A549 (cell line): Measurements from ENCODE around the gene GCM1. TPM values are rescaled to one million over a fixed set of nuclear protein-coding genes. Genes with fewer than 3 reads are reported as not detected.
A peak's percentile ranks its signal among the peaks of the same experiment; 100 is the strongest.

Source experiments
- ATAC-seq, 2 experiments: fragments of 200-7000 bp in 1 of 2; fragments of >200 bp in 1 of 2; cut with Nextera tagmentation in 1 of 2; cut with Tn5 transposase in 1 of 2; 3 replicates each; pipeline versions ENCODE4 v1.8.0 to v1.9.1; 2018 to 2020; ENCODE audit warnings: mild to moderate bottlenecking in 1 of 2, moderate library complexity in 1 of 2
- CTCF ChIA-PET: fragments of 300-600 bp; sonication (Branson Sonifier 250); formaldehyde crosslinking; extraction: SDS; loops from one replicate; lab custom pipeline; 2021; ENCODE audit warnings: antibody characterized with exemption, inconsistent platforms; lab: Yijun Ruan, JAX
- POLR2A ChIA-PET: fragments of 350-600 bp; formaldehyde crosslinking; extraction: SDS; loops from one replicate; lab custom pipeline; 2021; ENCODE audit warnings: antibody characterized with exemption, inconsistent platforms; lab: Yijun Ruan, JAX
- DNase-seq, 2 experiments: peaks; one replicate each; pipeline versions ENCODE4 v3.0.0 to v3.0.0-alpha.2; 2011 to 2016; ENCODE audit warnings: low read depth in 1 of 2, low spot score in 1 of 2
- FAIRE-seq: peaks from 2 replicates; lab custom pipeline; 2011; peaks lifted over from hg19 to GRCh38; lab: Jason Lieb, UNC
- H3K27ac ChIP-seq, 2 experiments: fragments of >200 bp; sonication (Bioruptor Twin); formaldehyde crosslinking; 3 replicates each; pipeline ENCODE4 v1.5.1; 2016 to 2017
- H3K4me1 ChIP-seq: fragments of >200 bp; sonication (Bioruptor Twin); formaldehyde crosslinking; 3 replicates; pipeline ENCODE4 v1.6.1; 2016
- H3K4me2 ChIP-seq: fragments of >200 bp; sonication (Bioruptor Twin); formaldehyde crosslinking; 3 replicates; pipeline ENCODE4 v1.6.1; 2016
- H3K4me3 ChIP-seq: fragments of >200 bp; sonication (Bioruptor Twin); formaldehyde crosslinking; 3 replicates; pipeline ENCODE4 v1.5.1; 2016
- H3K9me3 ChIP-seq: fragments of >200 bp; sonication (Bioruptor Twin); formaldehyde crosslinking; 3 replicates; pipeline ENCODE4 v1.6.1; 2016
- CEBPB ChIP-seq, 2 experiments: fragments of >200 bp in 1 of 2; sonication (Bioruptor Twin) in 1 of 2; formaldehyde crosslinking in 1 of 2; IDR thresholded peaks; 2 replicates each; pipeline ENCODE4 v1.6.1; 2012 to 2016
- CHD4 ChIP-seq: fragments of 200-600 bp; sonication (generic); IDR thresholded peaks from 2 replicates; pipeline ENCODE4 v1.6.1; 2016; ENCODE audit warnings: antibody characterized with exemption, mild to moderate bottlenecking, borderline replicate concordance
- EHMT2 ChIP-seq: fragments of 200-600 bp; sonication (generic); IDR thresholded peaks from 2 replicates; pipeline ENCODE4 v1.6.1; 2016; ENCODE audit warnings: antibody characterized with exemption, low read depth, mild to moderate bottlenecking, moderate library complexity
- ESRRA ChIP-seq: fragments of 150-350 bp; IDR thresholded peaks from 2 replicates; pipeline ENCODE4 v1.6.1; 2014; ENCODE audit warnings: mild to moderate bottlenecking, low read length, borderline replicate concordance
- FOSB ChIP-seq: fragments of 250-450 bp; sonication (Bioruptor Pico); IDR thresholded peaks from 2 replicates; pipeline ENCODE4 v1.5.0; 2020; ENCODE audit warnings: mild to moderate bottlenecking, moderate library complexity
- FOSL2 ChIP-seq, 2 experiments: fragments of 450-650 bp in 1 of 2; fragments of >200 bp in 1 of 2; sonication (Bioruptor Twin) in 1 of 2; formaldehyde crosslinking; IDR thresholded peaks; 2 replicates each; pipeline versions ENCODE4 v1.5.0 to v1.6.1; 2016 to 2020; ENCODE audit warnings: mild to moderate bottlenecking in 1 of 2, moderate library complexity in 1 of 2
- GATA3 ChIP-seq: IDR thresholded peaks from 2 replicates; pipeline ENCODE4 v1.6.1; 2012; ENCODE audit warnings: borderline replicate concordance
- HOXA7 ChIP-seq: fragments of 250-450 bp; sonication (Bioruptor Pico); IDR thresholded peaks from 2 replicates; pipeline ENCODE4 v1.5.0; 2020; ENCODE audit warnings: mild to moderate bottlenecking, moderate library complexity
- HOXB13 ChIP-seq: fragments of 250-450 bp; sonication (Bioruptor Pico); IDR thresholded peaks from 2 replicates; pipeline ENCODE4 v1.5.0; 2020; ENCODE audit warnings: low read depth, mild to moderate bottlenecking, moderate library complexity
- JUN ChIP-seq, 2 experiments: fragments of >200 bp; sonication (Bioruptor Twin); formaldehyde crosslinking; IDR thresholded peaks; 2 replicates in 1 of 2; 3 replicates in 1 of 2; pipeline ENCODE4 v1.6.1; 2016 to 2017
- JUNB ChIP-seq: fragments of >200 bp; sonication (Bioruptor Twin); formaldehyde crosslinking; IDR thresholded peaks from 2 replicates; pipeline ENCODE4 v1.6.1; 2016
- MYC ChIP-seq: IDR thresholded peaks from 2 replicates; pipeline ENCODE4 v1.6.1; 2012; ENCODE audit warnings: mild to moderate bottlenecking, inconsistent platforms, low read length, improper control_type of control experiment, borderline replicate concordance
- NFE2L2 ChIP-seq: fragments of 150-350 bp; conservative IDR thresholded peaks from 2 replicates; pipeline ENCODE4 v1.6.1; 2014; ENCODE audit warnings: low read length
- NR3C1 ChIP-seq: fragments of >200 bp; sonication (Bioruptor Twin); formaldehyde crosslinking; IDR thresholded peaks from 3 replicates; pipeline ENCODE4 v1.6.1; 2017
- PHF8 ChIP-seq: fragments of 200-600 bp; sonication (generic); IDR thresholded peaks from 2 replicates; pipeline ENCODE4 v1.6.1; 2016; ENCODE audit warnings: low read depth, mild to moderate bottlenecking, antibody characterized with exemption, moderate library complexity, borderline replicate concordance
- POLR2A ChIP-seq: IDR thresholded peaks from 2 replicates; pipeline ENCODE4 v1.6.1; 2012; ENCODE audit warnings: mild to moderate bottlenecking, low read length
- RCOR1 ChIP-seq: fragments of 150-350 bp; IDR thresholded peaks from 2 replicates; pipeline ENCODE4 v1.6.1; 2014; ENCODE audit warnings: antibody characterized with exemption, low read length, low read depth
- RFX5 ChIP-seq: fragments of 450-650 bp; IDR thresholded peaks from 2 replicates; pipeline ENCODE4 v1.7.1; 2014; ENCODE audit warnings: antibody characterized with exemption, mild to moderate bottlenecking, moderate library complexity
- RNF2 ChIP-seq: fragments of 200-600 bp; sonication (generic); IDR thresholded peaks from 2 replicates; pipeline ENCODE4 v1.6.1; 2016; ENCODE audit warnings: low read depth, mild to moderate bottlenecking, antibody characterized with exemption, moderate library complexity, borderline replicate concordance
- SMC3 ChIP-seq: fragments of >200 bp; sonication (Bioruptor Twin); formaldehyde crosslinking; IDR thresholded peaks from 3 replicates; pipeline ENCODE4 v1.6.1; 2018; ENCODE audit warnings: inconsistent platforms
- SREBF2 ChIP-seq: fragments of 450-650 bp; IDR thresholded peaks from 2 replicates; pipeline ENCODE4 v1.6.1; 2014; ENCODE audit warnings: mild to moderate bottlenecking, moderate library complexity
- TFCP2L1 ChIP-seq: fragments of 250-450 bp; sonication (Bioruptor Pico); IDR thresholded peaks from 2 replicates; pipeline ENCODE4 v1.5.0; 2021; ENCODE audit warnings: mild to moderate bottlenecking
- ZC3H11A ChIP-seq: fragments of 450-650 bp; IDR thresholded peaks from 2 replicates; pipeline ENCODE4 v1.6.1; 2014; ENCODE audit warnings: antibody characterized with exemption, mild to moderate bottlenecking
- ZFP36 ChIP-seq: fragments of 450-650 bp; IDR thresholded peaks from 2 replicates; pipeline ENCODE4 v1.6.1; 2014; ENCODE audit warnings: borderline replicate concordance; ENCODE audit not compliant: partially characterized antibody
- WGBS: methylation state at CpG from one replicate; pipeline ENCODE4 v1.1.6; 2017; ENCODE audit errors: missing lambda C conversion rate; 5-methylcytosine and 5-hydroxymethylcytosine counted together
- polyA plus RNA-seq, 4 experiments: library from polyadenylated mRNA; depleted of rRNA in 3 of 4; stranded (reverse); fragments of >200 nt; fragmentation: RNase III in 1 of 4; extraction: RNeasy Plus Mini Kit Qiagen cat#74134 plus additional on column Dnase treatment in 1 of 4; gene quantifications; 2 replicates in 3 of 4; 3 replicates in 1 of 4; pipeline ENCODE4 v1.2.3, GENCODE V29; 2011 to 2017
- TF ChIP-seq, protein P1 (sequence below): IDR thresholded peaks from 2 replicates; pipeline ENCODE4 v1.6.1; 2012
- TF ChIP-seq, protein P2 (sequence below): fragments of 250-450 bp; sonication (Bioruptor Pico); IDR thresholded peaks from 2 replicates; pipeline ENCODE4 v1.5.0; 2020; ENCODE audit warnings: low read depth, mild to moderate bottlenecking, moderate library complexity
- TF ChIP-seq, protein P3 (sequence below): fragments of 450-650 bp; IDR thresholded peaks from 2 replicates; pipeline ENCODE4 v1.6.1; 2014; ENCODE audit warnings: antibody characterized with exemption
- TF ChIP-seq, protein P4 (sequence below): IDR thresholded peaks from 2 replicates; pipeline ENCODE4 v1.6.1; 2012

GCM1 gene
- polyA plus RNA-seq, 2 of the 4 experiments (the other 2 are of a cell fraction), result 0.03 to 0.08 TPM

DNA sequence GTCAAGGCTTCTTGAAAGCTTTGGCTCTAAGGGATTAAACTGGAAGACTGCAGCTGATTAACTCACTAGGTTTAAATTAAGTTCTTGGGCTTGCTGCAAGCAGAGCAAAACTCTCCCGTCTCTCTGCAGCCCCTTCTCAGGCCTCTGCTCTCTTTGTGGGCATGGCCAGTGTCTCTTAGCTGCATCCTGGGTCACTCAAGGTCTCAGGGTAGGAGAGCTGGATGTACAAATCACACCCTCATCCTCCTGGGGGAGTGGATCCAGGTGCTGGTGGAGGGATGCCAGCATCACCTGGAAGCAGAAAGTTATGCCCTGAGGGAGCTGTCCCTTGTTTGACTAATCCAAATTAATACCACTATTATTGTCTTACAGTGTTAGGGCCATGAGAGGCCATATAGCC is 35.8 kb downstream of the GCM1 start:
- FAIRE-seq (no peak), ATAC-seq (no peak), DNase-seq (no peak)
- H3K27ac ChIP-seq, result no peak overlapping the region
- 10% methylated on average over 1 of the region's 1 CpG for WGBS
- CTCF ChIA-PET, result interaction anchor here (0.8 to 1.6 kb wide), 2 partner anchors 14 to 370 kb away, joined by 3 to 4 read pairs; no protein-coding TSS in a partner anchor
- peaks cover 8% of the 10 kb centered on the region; the same call in 1 of the 3 replicates for H3K4me1 ChIP-seq
- H3K4me2 ChIP-seq, result peak overlapping the region; percentile 3; the same call in 1 of the 3 replicates
- H3K4me3 ChIP-seq, result no peak overlapping the region
- no peaks in the 10 kb centered on the region for H3K9me3 ChIP-seq
- POLR2A ChIA-PET, result no interaction called here
- TF ChIP-seq SREBF2, result no peak
- no peak for TF ChIP-seq HOXA7 (CRISPR knock-in tag)
- no peak for TF ChIP-seq RCOR1
- TF ChIP-seq MYC, result no peak
- no peak for TF ChIP-seq POLR2A
- TF ChIP-seq CHD4, result no peak
- TF ChIP-seq RFX5, result no peak

DNA sequence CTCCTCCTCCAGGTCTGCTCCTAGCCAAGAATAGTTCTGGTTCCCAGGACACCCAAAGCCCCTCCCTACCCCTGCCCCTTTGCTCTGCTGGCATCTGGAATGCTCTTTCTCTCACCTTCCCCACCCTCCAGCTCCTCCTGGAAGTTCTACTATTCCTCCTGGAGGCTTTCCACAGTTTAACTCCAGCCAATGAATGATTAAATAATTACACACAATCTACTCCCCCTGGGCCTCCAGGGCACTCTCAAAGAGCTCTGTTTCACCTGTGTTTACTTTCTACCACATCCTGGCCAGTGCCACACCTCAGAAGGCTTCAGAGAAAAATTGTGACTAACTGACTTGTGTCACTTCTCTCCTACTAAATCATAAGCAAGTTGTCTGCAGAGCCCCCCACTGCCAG is 36.2 kb downstream of the GCM1 start:
- ChIA-PET CTCF (interaction anchor here (0.8 to 1.6 kb wide), 2 partner anchors 14 to 371 kb away, joined by 3 to 4 read pairs; no protein-coding TSS in a partner anchor), POLR2A (no interaction called here)
- Histone ChIP-seq H3K9me3 (no peaks in the 10 kb centered on the region), H3K4me3 (no peak overlapping the region), H3K4me2 (peak overlapping the region; percentile 3; the same call in 1 of the 3 replicates), H3K27ac (no peak overlapping the region), H3K4me1 (peaks cover 8% of the 10 kb centered on the region; the same call in 1 of the 3 replicates)
- TF ChIP-seq, protein P1, sequence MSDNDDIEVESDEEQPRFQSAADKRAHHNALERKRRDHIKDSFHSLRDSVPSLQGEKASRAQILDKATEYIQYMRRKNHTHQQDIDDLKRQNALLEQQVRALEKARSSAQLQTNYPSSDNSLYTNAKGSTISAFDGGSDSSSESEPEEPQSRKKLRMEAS, result no peak
- TF ChIP-seq JUN (IDR thresholded peaks at IDR 0.05), result no peak
- no peak for FAIRE-seq
- DNase-seq, result peak in 1 of 2 experiments; percentile 5
- peak in 1 of 2 experiments; percentile 34; a peak in 1 of 6 replicates for ATAC-seq

DNA sequence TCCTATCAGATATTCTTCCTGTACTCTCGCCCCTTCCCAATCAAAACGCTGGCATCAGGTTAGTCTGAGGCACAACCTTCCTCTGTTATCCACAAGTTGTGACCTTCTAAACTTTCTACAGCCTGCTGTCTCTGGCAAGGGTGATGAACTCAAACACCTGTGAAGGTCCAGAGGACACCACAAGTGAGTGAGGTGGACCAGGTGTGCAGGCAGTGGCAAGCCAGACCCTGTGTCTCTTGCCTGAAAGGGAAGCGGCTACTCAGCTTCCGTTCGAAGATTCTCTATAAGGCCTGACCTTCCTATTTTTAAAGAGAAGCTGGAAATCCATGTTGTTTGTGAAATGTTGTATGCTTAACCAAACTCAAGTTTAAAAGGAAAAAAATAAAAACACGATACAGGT is 36.8 kb downstream of the GCM1 start:
- Histone ChIP-seq H3K4me2 (0 out of 3 replicates have a peak overlapping the region, but pooled peaks have one; percentile 3), H3K9me3 (no peaks in the 10 kb centered on the region), H3K4me3 (no peak overlapping the region), H3K27ac (no peak overlapping the region), H3K4me1 (peaks cover 8% of the 10 kb centered on the region; the same call in 1 of the 3 replicates)
- FAIRE-seq (no peak), ATAC-seq (no peak), DNase-seq (no peak)
- WGBS, result 82% methylated on average over 6 of the region's 6 CpGs
- TF ChIP-seq SREBF2, result no peak
- no peak for TF ChIP-seq NFE2L2
- TF ChIP-seq RFX5, result no peak
- no peak for TF ChIP-seq HOXB13 (CRISPR knock-in tag)
- CTCF ChIA-PET, result interaction anchor here (0.8 to 1.6 kb wide), 3 partner anchors 15 to 373 kb away, joined by 3 to 4 read pairs (median 3); no protein-coding TSS in a partner anchor
- POLR2A ChIA-PET, result no interaction called here

DNA sequence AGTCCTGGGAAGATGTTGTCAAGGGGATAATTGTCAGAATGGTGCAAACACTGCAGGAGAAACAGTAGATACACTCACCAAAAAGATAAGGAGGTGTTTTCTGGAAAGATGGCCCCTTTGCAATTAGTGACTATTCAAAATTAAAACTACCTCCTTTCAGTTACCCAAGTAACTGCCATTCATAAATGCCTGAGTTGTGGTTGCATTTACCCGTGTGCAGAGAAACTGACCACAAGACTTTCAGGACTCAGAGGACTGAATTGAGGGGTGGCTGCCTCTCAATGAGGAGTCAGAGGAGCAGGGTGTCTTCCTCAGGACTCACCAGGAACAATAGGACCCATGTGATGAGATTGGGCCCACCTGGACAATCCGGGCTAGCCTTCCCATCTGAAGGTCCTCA is 39.0 kb downstream of the GCM1 start:
- Histone ChIP-seq H3K9me3 (no peaks in the 10 kb centered on the region), H3K4me3 (no peak overlapping the region), H3K4me1 (peaks cover 8% of the 10 kb centered on the region; the same call in 1 of the 3 replicates), H3K27ac (no peak overlapping the region), H3K4me2 (no peak overlapping the region)
- ChIA-PET CTCF (no interaction called here), POLR2A (no interaction called here)
- no peak for ATAC-seq
- TF ChIP-seq ZFP36 (no peak), SREBF2 (no peak), RNF2 (no peak), GATA3 (no peak), ZC3H11A (no peak), PHF8 (no peak), JUN (IDR thresholded peaks at IDR 0.05) (no peak), EHMT2 (no peak), FOSL2 (IDR thresholded peaks at IDR 0.05) (no peak), FOSL2 (CRISPR knock-in tag; IDR thresholded peaks at IDR 0.05) (no peak), FOSB (no peak), TFCP2L1 (CRISPR knock-in tag) (no peak), ESRRA (no peak), CEBPB (IDR thresholded peaks at IDR 0.05) (no peak), NR3C1 (no peak), JUNB (no peak), SMC3 (no peak)
- TF ChIP-seq, protein P2, sequence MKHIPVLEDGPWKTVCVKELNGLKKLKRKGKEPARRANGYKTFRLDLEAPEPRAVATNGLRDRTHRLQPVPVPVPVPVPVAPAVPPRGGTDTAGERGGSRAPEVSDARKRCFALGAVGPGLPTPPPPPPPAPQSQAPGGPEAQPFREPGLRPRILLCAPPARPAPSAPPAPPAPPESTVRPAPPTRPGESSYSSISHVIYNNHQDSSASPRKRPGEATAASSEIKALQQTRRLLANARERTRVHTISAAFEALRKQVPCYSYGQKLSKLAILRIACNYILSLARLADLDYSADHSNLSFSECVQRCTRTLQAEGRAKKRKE (CRISPR knock-in tag), result no peak
- TF ChIP-seq, protein P3, sequence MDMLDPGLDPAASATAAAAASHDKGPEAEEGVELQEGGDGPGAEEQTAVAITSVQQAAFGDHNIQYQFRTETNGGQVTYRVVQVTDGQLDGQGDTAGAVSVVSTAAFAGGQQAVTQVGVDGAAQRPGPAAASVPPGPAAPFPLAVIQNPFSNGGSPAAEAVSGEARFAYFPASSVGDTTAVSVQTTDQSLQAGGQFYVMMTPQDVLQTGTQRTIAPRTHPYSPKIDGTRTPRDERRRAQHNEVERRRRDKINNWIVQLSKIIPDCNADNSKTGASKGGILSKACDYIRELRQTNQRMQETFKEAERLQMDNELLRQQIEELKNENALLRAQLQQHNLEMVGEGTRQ, result no peak
- TF ChIP-seq, protein P4, sequence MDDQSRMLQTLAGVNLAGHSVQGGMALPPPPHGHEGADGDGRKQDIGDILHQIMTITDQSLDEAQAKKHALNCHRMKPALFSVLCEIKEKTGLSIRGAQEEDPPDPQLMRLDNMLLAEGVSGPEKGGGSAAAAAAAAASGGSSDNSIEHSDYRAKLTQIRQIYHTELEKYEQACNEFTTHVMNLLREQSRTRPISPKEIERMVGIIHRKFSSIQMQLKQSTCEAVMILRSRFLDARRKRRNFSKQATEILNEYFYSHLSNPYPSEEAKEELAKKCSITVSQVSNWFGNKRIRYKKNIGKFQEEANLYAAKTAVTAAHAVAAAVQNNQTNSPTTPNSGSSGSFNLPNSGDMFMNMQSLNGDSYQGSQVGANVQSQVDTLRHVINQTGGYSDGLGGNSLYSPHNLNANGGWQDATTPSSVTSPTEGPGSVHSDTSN, result no peak
- FAIRE-seq, result no peak
- WGBS, result 77% methylated on average over 2 of the region's 2 CpGs
- DNase-seq, result no peak
